A549 treated with DMSO at 1 μM for 4 hours (cell line): Measurements from ENCODE around the gene BAHD1. TPM values are rescaled to one million over a fixed set of nuclear protein-coding genes. Genes with fewer than 3 reads are reported as not detected.

Experiments
- total RNA-seq: library from RNA; stranded (reverse); fragments of 200-300 nt; extraction: Qiagen RNA extraction; gene quantifications from 5 replicates; pipeline ENCODE4 v1.2.3, GENCODE V29; 2022; ENCODE audit warnings: low read depth

Gene BAHD1
- 11.3 to 13.3 TPM (median 12.0 TPM) in 5 replicates for total RNA-seq

GRCh38 chr15:40440743-40441564, at the start of gene BAHD1:
BAHD1 (plus strand) TSS chr15:40440953; CDS start chr15:40458465, 17,512 bp downstream.

DNA sequence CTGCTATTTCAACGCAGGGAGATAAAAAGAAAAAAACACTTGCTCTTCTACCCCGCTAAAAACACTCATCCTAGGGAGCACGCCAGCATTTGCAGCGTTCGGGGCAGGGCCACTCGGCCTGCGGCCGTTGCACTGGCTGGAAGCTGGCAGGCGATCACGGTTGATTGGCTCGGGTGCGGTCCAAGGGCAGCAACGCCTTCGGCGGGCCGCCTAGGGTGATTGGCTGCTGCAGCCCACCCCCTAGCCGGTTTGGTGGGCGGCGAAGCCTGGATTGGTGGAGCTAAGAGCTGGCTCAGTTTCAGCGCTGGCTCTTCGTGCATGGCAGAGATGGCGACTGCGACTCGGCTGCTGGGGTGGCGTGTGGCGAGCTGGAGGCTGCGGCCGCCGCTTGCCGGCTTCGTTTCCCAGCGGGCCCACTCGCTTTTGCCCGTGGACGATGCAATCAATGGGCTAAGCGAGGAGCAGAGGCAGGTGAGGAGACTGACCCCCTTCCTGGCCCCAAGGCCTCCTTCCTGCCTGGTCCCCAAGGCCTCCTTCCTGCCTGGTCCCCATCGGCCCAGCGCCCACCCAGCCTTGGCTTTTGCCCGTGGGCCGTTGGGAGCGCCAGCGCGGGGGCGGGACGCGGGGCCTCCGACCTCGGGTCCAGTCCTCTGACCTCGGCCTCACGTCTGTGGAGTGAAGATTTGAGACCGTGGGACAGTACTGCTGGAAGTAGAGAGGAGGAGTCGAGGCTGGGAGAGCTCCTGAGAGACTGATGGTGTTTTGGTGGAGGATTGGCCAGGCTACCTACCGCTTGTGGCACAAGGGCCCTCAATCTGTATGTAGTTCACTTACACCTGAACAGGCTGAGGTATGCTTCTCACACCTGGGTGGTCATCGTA, 35.0 kb upstream of the BAHD1 start, which contains the start of gene IVD:
IVD (plus strand) TSS at position 295 of the 881 bp plus-strand sequence; CDS start at position 328, 33 bp downstream.

DNA sequence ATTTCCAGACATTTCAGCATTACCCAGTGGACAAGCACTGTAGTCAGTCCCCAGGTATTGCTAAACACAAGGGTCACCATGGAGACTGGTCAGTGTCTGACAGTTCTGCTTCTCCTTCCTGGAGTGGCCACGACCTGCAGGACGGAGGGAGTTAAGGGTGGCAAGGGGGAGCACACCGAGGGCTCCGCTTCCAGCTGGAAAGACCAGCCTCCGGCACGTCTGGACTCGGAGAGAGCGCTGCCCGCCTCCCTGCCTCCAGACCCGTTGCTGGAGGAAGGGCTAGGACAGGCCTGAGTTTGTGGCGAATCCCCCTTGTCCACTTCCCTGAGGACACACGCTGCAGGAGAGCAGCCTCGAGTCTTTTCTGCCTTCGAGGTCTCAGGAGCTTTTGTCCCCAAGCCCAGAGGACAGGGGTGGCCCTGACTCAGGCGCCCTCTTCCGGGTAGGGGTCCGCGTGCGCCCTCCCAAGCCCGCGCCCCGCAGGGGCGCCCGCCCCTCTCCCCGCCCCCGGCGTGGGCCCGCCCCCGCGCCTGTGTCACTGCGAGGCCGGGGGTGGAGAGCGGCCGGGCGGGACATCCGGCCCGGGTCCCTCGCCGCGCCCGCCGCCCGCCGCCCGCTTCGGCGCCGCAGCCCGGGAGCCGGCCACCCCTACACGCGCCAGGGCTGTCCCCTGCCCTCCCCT, 29.8 kb downstream of the BAHD1 start, which contains the start of gene CHST14:
CHST14 (plus strand) TSS at position 562 of the 682 bp plus-strand sequence. CDS start 230 bp downstream, outside the sequence.

Other genes starting within 250 kb of the BAHD1 start
- 0.14 to 0.56 TPM (median 0.31 TPM) in 5 replicates for gene PAK6, start 201.9 kb upstream of the BAHD1 start, total RNA-seq
- gene ANKRD63, start 157.9 kb upstream of the BAHD1 start, total RNA-seq: 0.11 to 0.28 TPM (median 0.20 TPM) in 5 replicates
- 0.39 to 1.3 TPM (median 0.79 TPM) in 5 replicates for gene PLCB2, start 133.0 kb upstream of the BAHD1 start, total RNA-seq
- 5.1 to 8.0 TPM (median 6.3 TPM) in 5 replicates for gene INAFM2, start 117.3 kb upstream of the BAHD1 start, total RNA-seq
- gene CCDC9B, start 100.0 kb upstream of the BAHD1 start, total RNA-seq: 17.2 to 20.4 TPM (median 18.0 TPM) in 5 replicates
- not detected in 5 replicates for gene PHGR1, start 89.9 kb upstream of the BAHD1 start, total RNA-seq
- gene DISP2, start 82.7 kb upstream of the BAHD1 start, total RNA-seq: 0.32 to 1.3 TPM (median 1.2 TPM) in 5 replicates
- gene KNSTRN, start 58.2 kb upstream of the BAHD1 start, total RNA-seq: 42.4 to 50.4 TPM (median 46.8 TPM) in 5 replicates
- gene IVD, start 35.2 kb upstream of the BAHD1 start, total RNA-seq: 12.0 to 15.3 TPM (median 14.2 TPM) in 5 replicates
- gene CHST14, start 30.0 kb downstream of the BAHD1 start, total RNA-seq: 14.7 to 21.4 TPM (median 18.3 TPM) in 5 replicates
- 13.8 to 20.0 TPM (median 18.1 TPM) in 5 replicates for gene CCDC32, start 124.1 kb downstream of the BAHD1 start, total RNA-seq
- 15.2 to 16.6 TPM (median 16.0 TPM) in 5 replicates for gene RPUSD2, start 128.3 kb downstream of the BAHD1 start, total RNA-seq
- gene KNL1, start 153.3 kb downstream of the BAHD1 start, total RNA-seq: 6.4 to 9.4 TPM (median 8.4 TPM) in 5 replicates